OCI-LY3 (cell line): ENCODE data around the gene ZNF680.

Experiments
- EZH2phosphoT487 ChIP-seq: fragments of 200-600 bp; shearing (Covaris generic); IDR thresholded peaks from 2 replicates; pipeline ENCODE4 v1.6.1; 2018; ENCODE audit warnings: antibody characterized with exemption, mixed run types, low read depth
- TF ChIP-seq, protein P1 (sequence below): fragments of 200-600, 300-600 bp; sonication (generic); IDR thresholded peaks from 2 replicates; pipeline ENCODE4 v1.5.1; 2014; ENCODE audit warnings: antibody characterized with exemption, low read length, low read depth

DNA sequence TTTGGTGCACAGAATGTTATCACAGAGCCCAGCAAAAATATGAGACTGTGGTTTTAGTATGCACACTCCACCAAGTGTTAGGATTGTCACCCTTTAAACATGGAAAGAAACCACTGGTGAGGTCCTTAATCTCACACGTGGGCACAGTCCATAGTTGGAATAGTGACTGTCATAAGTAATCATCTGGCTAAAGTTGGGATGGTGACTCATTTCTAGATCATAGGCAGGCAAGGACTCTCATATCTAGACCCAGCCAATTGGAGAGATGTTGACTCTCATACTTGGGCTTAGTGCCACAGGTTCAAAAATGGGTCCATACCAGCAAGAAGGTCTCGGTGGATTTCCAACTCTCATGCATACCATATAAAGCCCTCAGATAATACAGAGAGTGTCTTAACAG is 39.6 kb upstream of the ZNF680 start:
- TF ChIP-seq, protein P1, sequence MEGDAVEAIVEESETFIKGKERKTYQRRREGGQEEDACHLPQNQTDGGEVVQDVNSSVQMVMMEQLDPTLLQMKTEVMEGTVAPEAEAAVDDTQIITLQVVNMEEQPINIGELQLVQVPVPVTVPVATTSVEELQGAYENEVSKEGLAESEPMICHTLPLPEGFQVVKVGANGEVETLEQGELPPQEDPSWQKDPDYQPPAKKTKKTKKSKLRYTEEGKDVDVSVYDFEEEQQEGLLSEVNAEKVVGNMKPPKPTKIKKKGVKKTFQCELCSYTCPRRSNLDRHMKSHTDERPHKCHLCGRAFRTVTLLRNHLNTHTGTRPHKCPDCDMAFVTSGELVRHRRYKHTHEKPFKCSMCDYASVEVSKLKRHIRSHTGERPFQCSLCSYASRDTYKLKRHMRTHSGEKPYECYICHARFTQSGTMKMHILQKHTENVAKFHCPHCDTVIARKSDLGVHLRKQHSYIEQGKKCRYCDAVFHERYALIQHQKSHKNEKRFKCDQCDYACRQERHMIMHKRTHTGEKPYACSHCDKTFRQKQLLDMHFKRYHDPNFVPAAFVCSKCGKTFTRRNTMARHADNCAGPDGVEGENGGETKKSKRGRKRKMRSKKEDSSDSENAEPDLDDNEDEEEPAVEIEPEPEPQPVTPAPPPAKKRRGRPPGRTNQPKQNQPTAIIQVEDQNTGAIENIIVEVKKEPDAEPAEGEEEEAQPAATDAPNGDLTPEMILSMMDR: no peak
- no peak for TF ChIP-seq EZH2phosphoT487
